Jurkat, Clone E6-1 (cell line): ENCODE data around the gene PPA2. TPM values are rescaled to one million over a fixed set of nuclear protein-coding genes. Genes with fewer than 3 reads are reported as not detected.
"Not testable (repeated sequence)": the region's sequence is repeated elsewhere in the genome, so short reads cannot be mapped to it uniquely, and the experiment has no call there.

Experiments
- DNase-seq: peaks from one replicate; pipeline ENCODE4 v3.0.0-alpha.2; 2011; ENCODE audit warnings: low read depth, low spot score
- H3K4me3 ChIP-seq: 2 replicates; pipeline ENCODE4 v1.5.1; 2011; ENCODE audit warnings: mild to moderate bottlenecking, low read length, control low read depth, moderate library complexity
- polyA plus RNA-seq: library from polyadenylated mRNA; unstranded; fragments of >200 nt; gene quantifications from one replicate; pipeline ENCODE4 v1.2.1, GENCODE V29; 2012; ENCODE audit warnings: missing spikeins; ENCODE audit not compliant: insufficient read length, insufficient read depth

PPA2 gene
- polyA plus RNA-seq = 134 TPM

DNA sequence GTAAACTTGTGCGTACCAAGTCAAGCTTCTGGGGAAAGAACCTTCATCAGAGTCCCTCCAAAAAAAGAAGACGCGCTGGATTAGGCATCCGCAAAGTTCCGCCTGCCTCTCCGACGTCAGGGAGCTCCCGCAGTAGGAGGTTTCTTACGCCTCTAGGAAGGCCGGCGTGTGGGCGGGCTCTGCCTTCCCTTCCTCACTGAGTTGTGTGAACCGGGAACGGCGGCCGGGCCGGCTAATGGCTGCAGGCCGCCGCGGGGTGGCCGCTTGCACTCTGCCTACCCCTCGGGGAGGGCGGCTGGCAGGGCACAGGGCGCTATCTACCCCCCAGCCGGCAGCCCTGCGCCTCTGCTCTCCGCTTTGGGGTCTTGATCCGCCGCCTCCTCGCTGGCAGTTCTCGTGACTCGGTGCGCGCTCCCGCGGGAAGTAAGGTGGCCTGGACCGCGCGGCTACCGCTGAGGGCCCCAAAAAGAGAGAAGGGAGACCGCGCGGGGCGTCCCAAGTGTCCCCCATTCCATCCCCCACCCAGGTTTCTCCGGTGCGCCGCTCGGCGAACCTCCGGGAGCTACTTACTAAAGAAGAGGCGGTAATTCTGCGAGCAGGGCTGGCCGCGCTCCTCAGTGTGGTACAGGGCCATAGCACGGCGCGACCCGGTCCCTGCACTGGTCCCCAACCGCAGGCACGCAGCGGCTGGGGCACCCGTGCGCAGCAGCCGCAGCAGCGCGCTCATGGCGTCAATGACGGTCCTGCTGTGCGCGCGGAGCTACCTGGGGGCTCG, at the start of gene PPA2:
PPA2 (minus strand) TSS at position 739 of the 775 bp plus-strand sequence; CDS start at position 727, 12 bp downstream.
- peak; percentile 77 for DNase-seq
- H3K4me3 ChIP-seq = peak within 1 kb of the TSS; percentile 54

DNA sequence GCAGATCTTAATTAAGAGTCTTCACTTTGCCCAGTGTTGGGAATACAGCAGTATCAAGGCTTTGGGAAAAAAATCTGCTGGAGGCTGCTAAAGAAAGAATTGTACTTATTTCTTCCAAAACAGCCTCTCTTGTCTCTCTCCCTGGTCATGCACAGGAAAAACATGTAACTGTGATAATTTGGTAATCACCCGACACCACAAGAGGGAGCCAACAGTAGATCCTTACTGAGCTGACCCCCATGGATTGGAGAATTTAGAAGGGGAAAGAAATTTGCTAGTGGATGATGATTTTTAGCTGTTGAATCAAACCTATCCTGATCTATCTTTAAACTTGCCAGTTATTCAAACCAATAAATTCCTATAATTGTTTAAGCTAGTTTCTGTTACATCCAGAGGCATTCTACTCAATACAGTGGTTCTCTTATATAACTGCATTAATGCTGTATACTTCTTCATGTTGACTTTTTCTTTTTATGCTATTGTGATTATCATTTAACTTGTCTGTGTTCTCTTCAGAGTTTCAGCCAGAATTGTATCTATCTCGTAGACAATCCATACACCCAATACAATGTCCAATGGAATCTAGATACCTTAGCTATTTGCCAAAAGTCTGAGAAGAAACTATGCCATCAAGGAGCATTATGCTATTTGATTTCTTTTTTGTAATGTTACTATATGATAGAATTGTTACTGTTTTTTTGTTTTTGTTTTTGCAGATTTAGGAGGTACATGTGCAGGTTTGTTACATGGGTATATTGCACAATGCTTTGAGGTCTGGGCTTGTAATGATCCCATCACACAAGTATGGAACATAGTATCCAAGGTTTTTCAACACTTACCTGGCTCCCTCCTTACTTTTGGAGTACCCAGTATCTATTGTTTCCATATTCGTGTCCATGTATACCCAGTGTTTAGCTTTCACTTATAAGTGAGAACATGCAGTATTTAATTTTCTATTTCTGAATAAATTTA, 47.2 kb upstream of the PPA2 start:
- DNase-seq = peak; percentile 37

DNA sequence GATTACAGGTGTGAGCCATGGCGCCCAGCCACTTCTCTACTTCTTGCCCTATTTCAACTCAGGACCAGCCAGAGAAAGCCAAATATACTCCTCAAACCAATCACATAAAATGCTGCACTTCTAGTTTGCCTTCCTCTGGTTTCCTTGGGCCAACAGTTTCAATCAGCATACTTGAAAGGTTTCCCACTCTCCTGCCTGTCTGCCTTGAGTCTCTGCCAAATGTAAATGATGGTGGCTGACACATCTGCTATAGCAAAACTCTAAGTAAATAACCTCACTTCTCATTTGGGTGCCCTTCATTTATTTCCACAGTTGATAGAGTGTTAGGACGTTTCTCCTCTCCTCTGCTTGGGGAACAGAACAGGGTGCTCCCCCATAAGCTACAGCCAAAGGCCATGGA, 36.4 kb upstream of the PPA2 start:
- H3K4me3 ChIP-seq = no peak overlapping the region
- no peak for DNase-seq

More for the DNA sequence above, 47.2 kb upstream of the PPA2 start:
- no peak overlapping the region for H3K4me3 ChIP-seq

DNA sequence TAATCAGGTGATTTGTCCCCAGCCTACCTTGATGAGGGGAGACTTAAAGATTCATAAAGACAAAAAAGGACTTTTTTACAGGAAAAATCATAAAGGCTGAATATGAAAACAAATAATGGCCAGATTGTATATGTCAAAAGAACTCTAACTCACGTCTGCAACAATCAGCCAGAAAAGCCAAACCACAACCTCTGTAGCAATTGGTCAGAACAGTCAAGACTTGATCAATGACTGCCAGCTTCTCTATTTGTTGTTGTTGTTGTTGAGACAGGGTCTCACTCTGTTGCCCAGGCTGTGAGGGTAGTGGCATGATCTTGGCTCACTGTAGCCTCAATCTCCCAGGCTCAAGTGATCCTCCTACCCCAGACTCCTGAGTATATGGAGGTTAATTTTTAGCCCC, 35.9 kb upstream of the PPA2 start:
- H3K4me3 ChIP-seq = no peak overlapping the region
- DNase-seq = no peak

DNA sequence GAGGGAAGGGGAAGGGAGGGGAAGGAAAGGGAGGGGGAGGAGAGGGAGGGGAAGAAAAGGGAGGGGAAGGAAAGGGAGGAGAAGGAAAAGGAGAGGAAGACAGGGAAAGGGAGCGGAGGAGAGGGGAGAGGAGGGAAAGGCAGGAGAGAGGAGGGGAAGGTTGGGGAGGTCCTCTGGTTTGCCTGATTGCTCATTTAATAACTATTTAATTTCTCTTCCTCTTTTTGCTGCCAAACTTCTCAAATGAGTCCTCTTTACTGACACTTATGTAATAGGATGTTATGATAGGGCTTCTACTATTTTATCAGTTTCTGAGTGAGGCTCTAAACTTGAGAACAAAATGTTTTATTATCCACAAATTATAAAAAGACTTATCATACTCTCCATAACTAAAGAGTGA, 35.4 kb upstream of the PPA2 start:
- no peak overlapping the region for H3K4me3 ChIP-seq
- DNase-seq = no peak

DNA sequence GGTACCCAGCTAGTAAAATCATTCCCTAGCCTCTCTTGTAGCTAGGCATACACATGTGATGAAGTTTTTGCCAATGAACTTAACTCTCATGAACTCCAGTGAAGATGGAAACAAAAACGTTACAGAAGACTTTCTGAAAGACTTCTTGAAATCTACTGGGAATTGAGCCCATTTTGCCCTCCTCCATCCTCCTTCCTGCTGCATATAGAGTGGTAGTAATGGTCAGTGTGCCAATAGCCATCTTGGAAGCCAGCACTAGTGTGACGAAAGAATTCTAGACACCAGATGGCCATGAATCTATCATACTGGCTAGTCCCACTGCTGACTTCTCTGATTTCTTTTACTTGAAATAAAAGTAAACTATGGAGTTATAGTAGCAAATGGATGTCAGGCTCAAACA, 30.9 kb upstream of the PPA2 start:
- DNase-seq = no peak
- H3K4me3 ChIP-seq = no peak overlapping the region

DNA sequence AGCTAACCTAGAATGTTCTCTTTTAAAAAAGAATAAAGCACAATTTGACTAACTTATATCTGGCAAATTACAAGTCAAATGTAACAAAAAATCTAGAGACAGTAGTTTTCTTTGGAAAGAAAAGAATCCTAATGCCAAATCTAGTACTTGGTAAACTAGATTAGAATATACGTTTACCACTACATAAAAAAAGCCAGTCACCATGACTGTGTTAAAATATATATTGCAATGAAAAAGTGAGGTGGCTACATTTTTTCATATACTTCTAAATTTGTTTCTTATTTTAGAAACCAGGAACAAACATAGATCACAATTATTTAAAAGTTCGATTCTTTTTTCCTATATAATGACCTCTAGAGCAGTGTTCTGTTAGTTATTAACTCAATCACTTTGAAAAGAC, 29.6 kb upstream of the PPA2 start:
- no peak overlapping the region for H3K4me3 ChIP-seq
- DNase-seq = no peak

DNA sequence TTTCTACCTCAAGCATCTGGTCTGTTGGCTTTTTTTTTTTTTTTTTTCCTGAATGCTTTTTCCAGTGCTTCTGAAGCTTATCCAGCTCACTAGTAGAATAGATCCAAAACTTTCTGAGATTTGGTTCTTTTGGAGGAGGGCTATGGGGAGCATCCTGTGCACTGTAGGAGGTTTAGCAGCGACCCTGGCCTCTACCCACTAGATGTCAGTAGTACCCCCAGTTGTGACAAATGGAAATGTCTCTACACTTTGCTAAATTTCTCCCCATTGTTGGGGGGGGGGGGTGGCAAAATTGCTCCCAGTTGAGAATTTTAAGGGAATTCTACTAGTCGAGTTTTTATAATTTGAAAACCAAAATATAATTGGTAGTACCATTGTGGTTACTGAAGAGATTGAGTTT, 23.0 kb upstream of the PPA2 start:
- no peak for DNase-seq
- no peak overlapping the region for H3K4me3 ChIP-seq

DNA sequence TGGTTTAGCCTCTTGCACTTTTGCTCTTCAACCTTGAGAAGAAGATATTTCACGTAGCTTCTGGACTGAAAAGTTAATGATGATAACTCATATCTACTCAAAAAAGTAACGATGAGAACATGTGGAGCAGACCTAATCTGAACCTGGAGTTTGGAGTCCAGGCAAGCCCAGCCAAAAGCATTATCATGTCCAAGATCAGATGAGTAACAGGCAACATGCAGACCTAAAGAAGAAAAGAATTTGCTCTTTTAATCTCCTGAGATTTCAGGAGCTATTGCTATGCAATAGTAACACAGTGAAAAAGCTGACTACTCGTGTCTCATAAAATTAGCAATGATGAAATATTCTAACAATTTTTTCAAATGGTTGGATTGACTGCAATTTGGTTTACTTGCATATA, 21.8 kb upstream of the PPA2 start:
- H3K4me3 ChIP-seq = no peak overlapping the region
- no peak for DNase-seq

DNA sequence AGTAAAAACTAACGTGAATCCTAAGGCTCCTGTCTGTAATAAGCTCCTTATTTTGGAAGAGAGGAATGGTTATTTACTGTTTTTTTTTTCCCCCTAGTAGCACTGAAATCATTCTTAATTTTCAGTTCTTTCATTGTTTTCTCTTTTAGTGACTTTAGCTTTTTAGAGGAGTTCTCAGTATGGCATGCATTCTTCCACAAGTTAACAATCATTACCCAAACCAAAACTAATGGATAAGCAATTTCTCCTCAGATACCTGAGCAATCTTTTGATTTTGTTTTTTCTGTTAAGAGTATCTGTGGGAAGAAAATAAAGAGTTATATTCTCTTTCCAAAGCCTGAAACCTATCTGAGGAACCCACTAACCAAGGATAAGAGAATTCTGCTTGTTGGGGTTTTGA, 16.7 kb upstream of the PPA2 start:
- H3K4me3 ChIP-seq = no peak overlapping the region
- no peak for DNase-seq

DNA sequence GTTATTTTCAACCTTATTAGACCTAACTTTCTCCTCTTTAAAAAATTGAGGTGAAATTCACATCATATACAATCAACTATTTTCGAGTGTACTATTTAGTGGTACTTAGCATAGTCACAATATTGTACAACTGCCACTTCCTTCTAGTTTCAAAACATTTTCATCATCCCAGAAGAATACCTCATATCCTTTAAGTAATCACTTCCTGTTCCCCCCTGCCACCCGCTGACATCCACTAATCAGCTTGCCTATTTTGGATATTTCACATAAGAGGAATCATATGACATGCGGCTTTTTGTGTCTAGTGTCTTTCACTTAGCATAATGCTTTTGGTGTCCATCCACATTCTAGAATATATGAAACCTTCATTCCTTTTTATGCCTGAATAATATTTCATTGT, 10.0 kb upstream of the PPA2 start:
- H3K4me3 ChIP-seq = no peak overlapping the region
- DNase-seq = no peak

DNA sequence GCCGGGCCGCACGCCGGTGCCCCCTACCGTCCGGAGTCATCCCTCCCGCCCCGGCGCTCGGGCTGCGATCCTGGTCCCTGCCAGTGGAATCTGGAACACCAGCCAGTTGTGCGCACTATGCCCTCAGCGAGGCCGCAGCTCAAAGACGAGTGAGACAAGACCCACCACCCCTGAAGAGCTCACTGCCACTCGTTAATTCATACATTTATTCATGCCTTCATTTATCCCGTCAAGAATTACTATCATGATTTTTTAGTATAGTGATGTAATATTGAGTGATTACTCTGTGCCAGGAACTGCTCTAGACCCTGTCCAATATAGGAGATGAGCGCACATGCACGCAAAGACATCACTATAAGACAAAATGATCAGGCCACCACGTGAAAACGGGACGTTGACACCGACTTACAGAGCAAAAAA, 247 bp upstream of the PPA2 start:
- peak overlapping the region; percentile 54 for H3K4me3 ChIP-seq
- DNase-seq = no peak

DNA sequence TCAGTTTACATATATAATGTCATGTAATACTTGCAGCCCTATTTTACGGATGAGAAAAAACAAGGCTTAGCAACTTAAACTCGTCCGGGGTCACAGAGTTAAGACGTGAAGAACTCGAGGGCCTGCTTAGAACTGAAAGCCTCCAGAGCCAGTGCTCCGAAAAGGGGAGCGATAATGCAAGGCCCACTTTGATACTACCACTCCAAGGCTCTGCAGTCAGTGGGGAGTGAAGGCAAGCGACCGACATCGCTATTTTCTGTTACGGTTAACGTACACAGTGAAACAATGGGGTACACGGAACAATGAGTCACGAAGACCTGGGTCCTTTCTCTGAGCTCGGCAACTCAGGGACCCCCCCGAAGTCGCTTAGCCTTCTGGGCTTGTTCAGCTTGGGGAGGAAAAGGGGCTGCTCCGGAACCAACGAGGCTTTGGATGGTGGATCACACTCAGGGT, 965 bp downstream of the PPA2 start:
- DNase-seq = no peak
- peak overlapping the region; percentile 54 for H3K4me3 ChIP-seq

DNA sequence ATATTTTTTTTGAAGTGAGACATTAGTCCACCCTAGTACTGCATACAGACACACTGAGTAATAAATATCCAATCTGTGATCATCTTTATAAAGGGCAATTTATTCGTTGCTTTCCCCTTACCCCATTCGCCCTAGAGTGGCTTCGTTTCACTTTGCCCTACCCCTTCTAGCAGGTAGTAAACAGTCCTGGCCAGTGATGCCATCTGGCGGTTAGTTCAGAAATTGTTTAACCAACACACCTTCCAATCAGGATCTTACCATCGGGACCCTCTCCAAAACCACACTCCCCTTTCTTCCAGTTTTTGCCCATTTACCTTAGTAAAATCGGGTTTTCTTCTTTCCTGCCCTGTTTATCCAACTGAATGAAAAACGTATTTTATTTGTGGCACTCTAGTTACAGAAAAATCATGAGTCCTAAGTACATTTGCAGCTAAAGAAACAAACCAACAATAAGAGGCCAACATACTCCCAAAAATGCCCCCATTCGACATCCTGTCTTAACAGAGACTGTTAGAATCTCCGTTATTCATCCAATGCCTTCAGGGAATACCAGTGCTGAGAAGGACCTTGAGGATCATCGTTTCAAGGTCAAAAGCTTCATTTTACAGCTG, 2.2 kb downstream of the PPA2 start:
- no peak overlapping the region for H3K4me3 ChIP-seq
- DNase-seq = peak; percentile 76

DNA sequence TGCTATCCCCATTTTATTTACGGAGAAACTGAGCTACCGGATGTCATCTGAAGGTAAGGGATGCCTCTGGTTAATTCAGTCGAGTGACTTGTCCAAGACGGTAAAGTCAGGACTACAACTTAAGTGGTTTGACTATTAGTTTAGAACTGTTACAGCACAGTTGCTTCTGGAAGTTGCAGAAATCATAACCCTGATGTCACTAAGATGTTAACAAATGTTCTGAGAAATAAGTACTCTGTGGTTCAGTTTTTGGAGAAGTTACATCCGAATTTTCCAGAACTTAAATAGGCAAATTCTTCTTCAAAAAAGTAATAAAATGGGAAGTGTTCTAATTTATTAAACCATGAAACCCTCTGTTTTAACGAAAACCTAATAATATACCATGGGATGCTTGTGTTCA, 3.1 kb downstream of the PPA2 start:
- H3K4me3 ChIP-seq = no peak overlapping the region
- DNase-seq = no peak

DNA sequence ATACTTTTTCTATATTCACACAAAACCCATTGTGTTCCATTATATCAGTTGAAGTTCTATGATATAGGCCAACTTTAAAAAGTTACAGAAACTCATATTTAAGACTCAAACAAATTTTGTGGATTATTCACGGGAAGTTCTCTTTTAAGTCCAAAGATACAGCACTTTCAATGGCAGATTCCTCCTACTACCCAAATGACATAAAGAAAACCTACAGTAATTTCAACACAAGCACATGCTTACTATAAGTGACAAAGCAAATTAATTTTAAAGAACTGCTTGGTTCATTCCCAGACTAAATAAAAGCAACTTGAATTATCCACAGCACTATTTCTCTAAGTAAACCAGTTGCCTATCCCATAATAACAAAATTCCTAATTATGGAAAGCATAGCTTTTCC, 4.1 kb downstream of the PPA2 start:
- no peak for DNase-seq
- H3K4me3 ChIP-seq = no peak overlapping the region

DNA sequence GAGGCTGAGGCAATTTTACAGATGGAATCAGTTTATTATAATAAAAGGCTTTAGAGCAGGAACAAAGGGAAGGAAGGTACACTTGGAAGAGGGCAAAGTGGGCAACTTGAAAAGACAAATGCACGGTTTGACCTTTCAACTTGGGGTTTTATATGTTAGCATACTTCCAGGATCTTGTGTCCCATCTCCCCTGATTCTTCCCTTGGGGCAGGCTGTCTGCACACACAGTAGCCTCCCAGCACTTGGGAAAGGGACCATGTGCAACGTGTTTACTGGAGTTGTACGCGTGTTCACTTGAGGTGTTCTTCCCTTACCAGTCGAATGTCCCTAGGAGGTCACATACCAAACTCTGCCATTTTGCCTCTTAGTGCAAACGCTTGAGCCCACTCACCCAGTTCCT, 7.3 kb downstream of the PPA2 start:
- no peak for DNase-seq
- no peak overlapping the region for H3K4me3 ChIP-seq

DNA sequence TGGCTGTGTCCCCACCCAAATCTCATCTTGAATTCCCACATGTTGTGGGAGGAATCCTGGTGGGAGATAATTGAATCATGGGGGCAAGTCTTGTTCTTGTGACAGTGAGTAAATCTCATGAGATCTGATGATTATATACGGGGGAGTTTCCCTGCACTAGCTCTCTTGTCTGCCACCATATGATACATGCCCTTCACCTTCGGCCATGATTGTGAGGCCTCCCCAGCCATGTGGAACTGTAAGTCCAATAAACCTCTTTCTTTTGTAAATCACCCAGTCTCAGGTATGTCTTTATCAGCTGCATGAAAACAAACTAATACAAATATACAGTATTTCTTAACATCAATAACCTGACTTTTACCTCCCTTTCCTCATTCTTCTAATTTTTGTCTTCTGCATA, 9.3 kb downstream of the PPA2 start:
- H3K4me3 ChIP-seq, DNase-seq: not testable (repeated sequence)

DNA sequence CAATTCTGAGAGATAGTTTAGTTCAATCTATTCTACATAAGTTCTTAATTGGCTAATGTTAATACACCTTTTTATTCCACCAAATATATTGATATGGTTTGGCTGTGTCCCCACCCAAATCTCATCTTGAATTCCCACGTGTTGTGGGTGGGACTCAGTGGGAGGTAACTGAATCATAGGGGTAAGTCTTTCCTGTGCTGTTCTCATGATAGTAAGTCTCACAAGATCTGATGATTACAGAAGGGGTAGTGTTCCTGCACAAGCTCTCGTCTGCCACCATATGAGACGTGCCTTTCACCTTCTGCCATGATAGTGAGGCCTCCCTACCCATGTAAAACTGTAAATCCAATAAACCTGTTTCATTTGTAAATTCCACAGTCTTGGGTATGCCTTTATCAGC, 11.3 kb downstream of the PPA2 start:
- no peak for DNase-seq

More for the DNA sequence above, 11.3 kb downstream of the PPA2 start:
- H3K4me3 ChIP-seq = no peak overlapping the region
